SU-DHL-6 (cell line): ENCODE data around the gene TSC22D4.

Experiments
- CTCF ChIP-seq: fragments of 200-600 bp; sonication (generic); IDR thresholded peaks from one replicate; pipeline ENCODE4 v1.5.1; 2017; ENCODE audit warnings: antibody characterized with exemption, mild to moderate bottlenecking, low read length, moderate library complexity; ENCODE audit not compliant: insufficient read depth, poor library complexity, severe bottlenecking
- EZH2phosphoT487 ChIP-seq: fragments of 200-600 bp; sonication (generic), shearing (Covaris generic); conservative IDR thresholded peaks from 2 replicates; pipeline ENCODE4 v1.6.1; 2018; ENCODE audit warnings: mild to moderate bottlenecking, antibody characterized with exemption, low read length, moderate library complexity, mixed read lengths

- no peak for TF ChIP-seq CTCF
- no peak for TF ChIP-seq EZH2phosphoT487
Observed at GRCh38 chr7:100475549-100475948, 3.5 kb downstream of the TSC22D4 start.
